ENCODE measurements around the gene SLC6A11. TPM values are rescaled to one million over a fixed set of nuclear protein-coding genes. Genes with fewer than 3 reads are reported as not detected.

SLC6A11 gene
- total and polyA plus RNA-seq, 9 of the 15 experiments (the other 6 are each of a cell fraction or from before 2014, with no cell fraction given): 0.04 TPM; not detected in 8

- Histone ChIP-seq H3K9me3 (replicated peaks; ENCODE audit: control insufficient read depth, insufficient read depth, low read depth, low read length) (no peaks in the 10 kb centered on the region), H3K27ac (ENCODE audit: extremely low read depth, low read depth, low read length) (no peak overlapping the region), H4K20me1 (replicated peaks; ENCODE audit: control insufficient read depth, insufficient read depth, low read length) (0 out of 2 replicates have a peak, but pooled peaks cover 5% of the 10 kb centered on the region), H3K4me1 (replicated peaks in 1 of 2; ENCODE audit: control insufficient read depth in 2 of 2, insufficient read depth in 2 of 2, low read length in 2 of 2) (no peaks in the 10 kb centered on the region), H3K79me2 (ENCODE audit: control insufficient read depth, insufficient read depth, low read length) (no peaks in the 10 kb centered on the region), H3K36me3 (ENCODE audit: control insufficient read depth, insufficient read depth, low read length) (no peaks in the 10 kb centered on the region), H2AFZ (ENCODE audit: low read depth, low read length) (no peak overlapping the region), H3K27me3 (ENCODE audit: control insufficient read depth in 2 of 2, insufficient read depth in 2 of 2, low read length in 2 of 2) (peaks cover 0 to 30% of the 10 kb centered on the region in 2 experiments; a peak in 3 of 5 replicates), H3K9me1 (ENCODE audit: control insufficient read depth, insufficient read depth, low read length) (no peaks in the 10 kb centered on the region), H3K9ac (ENCODE audit: insufficient read depth in 1 of 2, low read depth in 2 of 2, low read length in 2 of 2) (no peak overlapping the region), H3K4me2 (ENCODE audit: insufficient read depth, low read length) (no peak overlapping the region), H3K4me3 (no peak overlapping the region)
- intact Hi-C loops (cut with micrococcal nuclease): no loop called here
- no peak for ATAC-seq
- POLR2A ChIA-PET: interaction anchor here (0.5 to 2.0 kb wide), 2 partner anchors 11 to 843 kb away, joined by 3 to 7 read pairs; no protein-coding TSS in a partner anchor
- no peak for FAIRE-seq
- CTCF ChIA-PET (ENCODE audit: low intra/inter-chr PET ratio): no interaction called here
- 3% methylated on average over 5 of the region's 5 CpGs for WGBS (ENCODE audit: insufficient coverage, low coverage, missing lambda C conversion rate)
- TF ChIP-seq, protein P1, sequence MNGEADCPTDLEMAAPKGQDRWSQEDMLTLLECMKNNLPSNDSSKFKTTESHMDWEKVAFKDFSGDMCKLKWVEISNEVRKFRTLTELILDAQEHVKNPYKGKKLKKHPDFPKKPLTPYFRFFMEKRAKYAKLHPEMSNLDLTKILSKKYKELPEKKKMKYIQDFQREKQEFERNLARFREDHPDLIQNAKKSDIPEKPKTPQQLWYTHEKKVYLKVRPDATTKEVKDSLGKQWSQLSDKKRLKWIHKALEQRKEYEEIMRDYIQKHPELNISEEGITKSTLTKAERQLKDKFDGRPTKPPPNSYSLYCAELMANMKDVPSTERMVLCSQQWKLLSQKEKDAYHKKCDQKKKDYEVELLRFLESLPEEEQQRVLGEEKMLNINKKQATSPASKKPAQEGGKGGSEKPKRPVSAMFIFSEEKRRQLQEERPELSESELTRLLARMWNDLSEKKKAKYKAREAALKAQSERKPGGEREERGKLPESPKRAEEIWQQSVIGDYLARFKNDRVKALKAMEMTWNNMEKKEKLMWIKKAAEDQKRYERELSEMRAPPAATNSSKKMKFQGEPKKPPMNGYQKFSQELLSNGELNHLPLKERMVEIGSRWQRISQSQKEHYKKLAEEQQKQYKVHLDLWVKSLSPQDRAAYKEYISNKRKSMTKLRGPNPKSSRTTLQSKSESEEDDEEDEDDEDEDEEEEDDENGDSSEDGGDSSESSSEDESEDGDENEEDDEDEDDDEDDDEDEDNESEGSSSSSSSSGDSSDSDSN (IDR thresholded peaks at IDR 0.05; ENCODE audit: borderline replicate concordance in 1 of 2, low read depth in 2 of 2, low read length in 2 of 2): no peak
- no peak for TF ChIP-seq PYGO2 (tag; IDR thresholded peaks at IDR 0.05)
- no peak for DNase-seq (ENCODE audit: extremely low read depth in 1 of 4, low spot score in 3 of 4)
- BruUV-seq (replicated peaks): no TSS peak
- in situ Hi-C loops (cut with MboI): no loop called here
Observed at GRCh38 chr3:10915376-10915775, 99.3 kb downstream of the SLC6A11 start.

GRCh38 chr3:10917176-10917575, 101.1 kb downstream of the SLC6A11 start:
- 0% methylated on average over 3 of the region's 3 CpGs for WGBS (ENCODE audit: insufficient coverage, low coverage, missing lambda C conversion rate)
- H3K9ac ChIP-seq (ENCODE audit: insufficient read depth in 1 of 2, low read depth in 2 of 2, low read length in 2 of 2): no peak overlapping the region
- ChIA-PET POLR2A (interaction anchor here (0.7 kb wide), 1 partner anchor 15 kb away, joined by 3 read pairs; no protein-coding TSS in a partner anchor), CTCF (ENCODE audit: low intra/inter-chr PET ratio) (no interaction called here)
- H3K79me2 ChIP-seq (ENCODE audit: control insufficient read depth, insufficient read depth, low read length): no peaks in the 10 kb centered on the region
- H3K36me3 ChIP-seq (ENCODE audit: control insufficient read depth, insufficient read depth, low read length): no peaks in the 10 kb centered on the region
- H3K9me1 ChIP-seq (ENCODE audit: control insufficient read depth, insufficient read depth, low read length): no peaks in the 10 kb centered on the region
- FAIRE-seq (no peak), DNase-seq (ENCODE audit: extremely low read depth in 1 of 4, low spot score in 3 of 4) (no peak), ATAC-seq (no peak)
- H2AFZ ChIP-seq (ENCODE audit: low read depth, low read length): no peak overlapping the region
- intact Hi-C loops (cut with micrococcal nuclease) (no loop called here), in situ Hi-C loops (cut with MboI) (no loop called here)
- BruUV-seq (replicated peaks): no TSS peak
- H3K4me2 ChIP-seq (ENCODE audit: insufficient read depth, low read length): no peak overlapping the region
- 0 out of 2 replicates have a peak, but pooled peaks cover 5% of the 10 kb centered on the region for H4K20me1 ChIP-seq (replicated peaks; ENCODE audit: control insufficient read depth, insufficient read depth, low read length)
- H3K27ac ChIP-seq (ENCODE audit: extremely low read depth, low read depth, low read length): no peak overlapping the region
- H3K9me3 ChIP-seq (replicated peaks; ENCODE audit: control insufficient read depth, insufficient read depth, low read depth, low read length): no peaks in the 10 kb centered on the region
- no peak overlapping the region for H3K4me3 ChIP-seq
- H3K27me3 ChIP-seq (ENCODE audit: control insufficient read depth in 2 of 2, insufficient read depth in 2 of 2, low read length in 2 of 2): peaks cover 0 to 30% of the 10 kb centered on the region in 2 experiments; a peak in 3 of 5 replicates
- TF ChIP-seq GABPA (tag; conservative IDR thresholded peaks at IDR 0.05; ENCODE audit: low read depth) (no peak), MXI1 (IDR thresholded peaks at IDR 0.05; ENCODE audit: low read depth, low read length) (no peak), ZNF134 (CRISPR knock-in tag; conservative IDR thresholded peaks at IDR 0.05) (no peak), ZNF347 (CRISPR knock-in tag; IDR thresholded peaks at IDR 0.05; ENCODE audit: low read depth) (no peak), ZNF707 (CRISPR knock-in tag; conservative IDR thresholded peaks at IDR 0.05) (no peak)
- H3K4me1 ChIP-seq (replicated peaks in 1 of 2; ENCODE audit: control insufficient read depth in 2 of 2, insufficient read depth in 2 of 2, low read length in 2 of 2): no peaks in the 10 kb centered on the region

Data from K562 (cell line).